ENCODE results near the gene ARHGAP25.

DNA sequence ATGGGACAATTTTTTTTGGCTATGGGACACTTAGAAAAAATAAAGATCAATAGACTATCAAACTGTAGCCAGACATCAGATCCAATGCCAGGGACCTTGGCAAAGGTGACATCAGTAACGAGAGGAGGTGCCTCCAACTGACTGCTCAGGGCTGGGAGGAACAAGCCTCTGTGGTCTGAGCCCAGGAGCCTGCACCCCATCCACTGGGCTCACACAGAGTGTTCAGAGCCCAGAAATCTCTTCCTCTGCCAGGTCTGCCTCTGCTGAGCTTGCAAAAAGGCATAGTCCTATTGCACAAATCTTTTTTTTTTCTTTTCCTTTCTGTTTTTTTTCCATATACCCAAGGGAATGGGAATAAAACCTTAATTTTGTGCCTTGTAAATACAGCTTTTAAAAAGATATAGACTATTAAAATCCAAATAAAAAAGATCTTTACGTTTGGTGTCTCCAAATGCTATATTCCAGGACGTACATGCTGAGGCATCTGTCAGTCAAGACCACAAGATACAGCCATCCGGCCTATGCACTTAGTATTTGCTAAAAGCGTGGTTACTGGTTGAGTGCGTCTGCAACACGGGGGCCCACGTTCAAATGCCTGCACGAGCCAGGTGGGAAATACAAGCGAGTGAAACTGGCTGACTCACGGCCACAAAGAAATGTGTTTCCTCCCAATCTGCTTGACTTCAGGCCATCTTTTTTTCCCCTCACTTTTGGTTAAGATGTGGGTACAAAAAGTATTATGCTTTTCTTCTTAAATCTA, 7.8 kb upstream of the ARHGAP25 start:
- TF ChIP-seq, protein P1, sequence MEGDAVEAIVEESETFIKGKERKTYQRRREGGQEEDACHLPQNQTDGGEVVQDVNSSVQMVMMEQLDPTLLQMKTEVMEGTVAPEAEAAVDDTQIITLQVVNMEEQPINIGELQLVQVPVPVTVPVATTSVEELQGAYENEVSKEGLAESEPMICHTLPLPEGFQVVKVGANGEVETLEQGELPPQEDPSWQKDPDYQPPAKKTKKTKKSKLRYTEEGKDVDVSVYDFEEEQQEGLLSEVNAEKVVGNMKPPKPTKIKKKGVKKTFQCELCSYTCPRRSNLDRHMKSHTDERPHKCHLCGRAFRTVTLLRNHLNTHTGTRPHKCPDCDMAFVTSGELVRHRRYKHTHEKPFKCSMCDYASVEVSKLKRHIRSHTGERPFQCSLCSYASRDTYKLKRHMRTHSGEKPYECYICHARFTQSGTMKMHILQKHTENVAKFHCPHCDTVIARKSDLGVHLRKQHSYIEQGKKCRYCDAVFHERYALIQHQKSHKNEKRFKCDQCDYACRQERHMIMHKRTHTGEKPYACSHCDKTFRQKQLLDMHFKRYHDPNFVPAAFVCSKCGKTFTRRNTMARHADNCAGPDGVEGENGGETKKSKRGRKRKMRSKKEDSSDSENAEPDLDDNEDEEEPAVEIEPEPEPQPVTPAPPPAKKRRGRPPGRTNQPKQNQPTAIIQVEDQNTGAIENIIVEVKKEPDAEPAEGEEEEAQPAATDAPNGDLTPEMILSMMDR (IDR thresholded peaks at IDR 0.05 in 2 of 3, conservative IDR thresholded peaks at IDR 0.05 in 1 of 3; ENCODE audit: borderline replicate concordance in 1 of 3, insufficient read depth in 1 of 3, low read depth in 2 of 3, low read length in 2 of 3) = no peak
- TF ChIP-seq YY1 (IDR thresholded peaks at IDR 0.05; ENCODE audit: extremely low read depth, insufficient replicate concordance, low read depth, low read length) = no peak
- no peak for TF ChIP-seq EGR1 (IDR thresholded peaks at IDR 0.05; ENCODE audit: low read depth)
- no peak for TF ChIP-seq EZH2 (IDR thresholded peaks at IDR 0.05)
- no peak for TF ChIP-seq POLR2A (IDR thresholded peaks at IDR 0.05; ENCODE audit: borderline replicate concordance, extremely low read depth, insufficient read depth, insufficient read length)
- TF ChIP-seq EZH2phosphoT487 (IDR thresholded peaks at IDR 0.05; ENCODE audit: borderline replicate concordance) = no peak
